Endothelial cell of umbilical vein (primary cell): ENCODE results near the gene CYTH1.

Experiments
- CTCF ChIP-seq, 2 donors: IDR thresholded peaks; 1 replicate in 1 of 2; 2 replicates in 1 of 2; pipeline ENCODE4 v1.5.1; 2011; ENCODE audit warnings: low read length in 2 of 2, mild to moderate bottlenecking in 2 of 2, moderate library complexity in 2 of 2, control low read depth in 1 of 2, inconsistent platforms in 1 of 2, low read depth in 1 of 2; ENCODE audit not compliant: insufficient read depth in 1 of 2; ENCODE audit errors: extremely low read depth in 1 of 2
- EZH2 ChIP-seq: IDR thresholded peaks from 2 replicates; pipeline ENCODE4 v1.6.1; 2012; ENCODE audit warnings: borderline replicate concordance, low read depth, mild to moderate bottlenecking, moderate library complexity, low read length, inconsistent platforms; ENCODE audit not compliant: severe bottlenecking
- FOS ChIP-seq: IDR thresholded peaks from 2 replicates; pipeline ENCODE4 v1.6.1; 2011; ENCODE audit warnings: mild to moderate bottlenecking, low read length, moderate library complexity, borderline replicate concordance; ENCODE audit not compliant: insufficient read depth
- JUN ChIP-seq: IDR thresholded peaks from 2 replicates; pipeline ENCODE4 v1.6.1; 2011; ENCODE audit warnings: borderline replicate concordance, low read depth; ENCODE audit not compliant: insufficient read length, insufficient read depth
- MAX ChIP-seq: IDR thresholded peaks from 2 replicates; pipeline ENCODE4 v1.6.1; 2011; ENCODE audit not compliant: insufficient read depth, insufficient read length
- POLR2A ChIP-seq: IDR thresholded peaks from 2 replicates; pipeline ENCODE4 v1.6.1; 2012; ENCODE audit warnings: low read depth, mild to moderate bottlenecking, control low read depth, low read length
- POLR2AphosphoS5 ChIP-seq: IDR thresholded peaks from 2 replicates; pipeline ENCODE4 v1.6.1; 2012; ENCODE audit warnings: low read depth, mild to moderate bottlenecking, control low read depth, low read length, moderate library complexity; ENCODE audit not compliant: insufficient read depth

GRCh38 chr17:78729641-78730040 is 52.4 kb downstream of the CYTH1 start:
- no peak for TF ChIP-seq EZH2
- no peak for TF ChIP-seq CTCF (IDR thresholded peaks at IDR 0.05; ENCODE audit: extremely low read depth in 1 of 2, insufficient read depth in 1 of 2, low read depth in 1 of 2, low read length in 2 of 2)
- TF ChIP-seq POLR2AphosphoS5: no peak
- TF ChIP-seq MAX: no peak
- no peak for TF ChIP-seq POLR2A
- TF ChIP-seq JUN: no peak
- TF ChIP-seq FOS: no peak
